HG03354 (cell line): ENCODE results near the gene PLXNA3.

ENCODE experiments used
- ATAC-seq: cut with Tn5 transposase; IDR thresholded peaks from one replicate; pipeline ENCODE4 v1.9.1; 2021; ENCODE audit warnings: mild to moderate bottlenecking; ENCODE audit not compliant: unreplicated experiment, poor library complexity, severe bottlenecking

PLXNA3 gene

GRCh38 chrX:154515966-154516655 lies 58.0 kb downstream of the PLXNA3 start, which contains the start of gene FAM3A:
Gene FAM3A, minus strand, starts transcription at chrX:154516232. Its CDS starts 460 bp downstream, at chrX:154515772.
- peak; percentile 89 for ATAC-seq

GRCh38 chrX:154516656-154517100 lies 58.6 kb downstream of the PLXNA3 start:
- ATAC-seq: peak; percentile 8

GRCh38 chrX:154517101-154517781 lies 59.2 kb downstream of the PLXNA3 start:
- no peak for ATAC-seq

DNA sequence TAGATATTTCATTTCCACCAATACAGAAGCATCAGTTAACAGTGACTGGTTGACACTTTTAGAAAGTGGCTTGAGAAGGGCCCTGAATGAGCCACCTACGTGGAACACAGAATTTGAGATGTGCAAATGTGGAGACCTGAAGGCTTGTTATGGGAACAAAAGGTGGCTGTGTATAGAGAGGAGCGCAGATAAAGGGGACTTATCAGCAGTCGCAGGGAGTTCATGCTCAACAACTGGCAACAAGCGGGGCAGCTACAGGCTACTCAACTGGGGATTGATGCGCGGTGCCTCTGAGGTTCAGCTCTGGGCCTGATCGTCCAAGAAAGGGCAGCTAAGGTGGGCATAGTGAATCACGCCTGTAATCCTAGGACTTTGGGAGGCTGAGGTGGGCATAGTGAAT lies 61.3 kb downstream of the PLXNA3 start:
- ATAC-seq: no peak

DNA sequence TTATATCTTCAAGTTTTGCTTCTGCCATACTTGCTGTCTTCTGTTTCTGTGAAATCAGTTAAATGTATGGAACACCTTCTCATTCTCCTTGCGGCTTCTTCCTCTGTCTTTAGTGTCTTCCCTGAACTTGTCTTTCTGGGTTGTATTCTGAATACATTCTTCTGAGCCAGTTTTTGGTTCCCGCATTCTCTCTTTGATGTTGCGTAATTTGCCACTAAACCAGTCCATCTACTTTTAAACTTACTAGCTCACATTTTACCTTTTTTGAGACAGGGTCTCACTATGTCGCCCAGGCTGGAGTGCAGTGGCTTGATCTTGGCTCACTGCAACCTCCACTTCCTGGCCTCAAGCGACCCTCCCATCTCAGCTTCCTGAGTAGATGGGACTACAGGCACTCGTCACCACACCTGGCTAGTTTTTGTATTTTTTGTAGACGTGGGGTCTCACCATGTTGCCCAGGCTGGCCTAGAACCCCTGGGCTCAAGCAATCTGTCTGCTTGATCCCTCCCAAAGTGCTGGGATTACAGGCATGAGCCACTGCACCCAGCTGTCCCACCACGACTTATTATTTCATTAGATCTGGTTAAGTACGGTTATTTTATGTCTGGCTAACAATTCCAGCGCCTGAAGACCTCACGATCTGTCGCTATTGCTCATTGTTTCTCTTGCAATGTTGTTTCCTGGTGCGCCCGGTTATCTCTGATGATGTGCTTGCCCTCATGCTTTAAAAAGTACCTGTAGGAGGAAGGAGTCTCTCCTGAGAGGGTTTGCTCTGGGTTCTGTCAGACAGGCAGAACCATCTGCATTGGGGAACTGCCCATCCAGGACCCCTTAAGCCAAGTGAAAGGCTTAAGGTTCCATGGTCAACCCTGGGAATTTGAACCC lies 67.8 kb downstream of the PLXNA3 start:
- no peak for ATAC-seq

DNA sequence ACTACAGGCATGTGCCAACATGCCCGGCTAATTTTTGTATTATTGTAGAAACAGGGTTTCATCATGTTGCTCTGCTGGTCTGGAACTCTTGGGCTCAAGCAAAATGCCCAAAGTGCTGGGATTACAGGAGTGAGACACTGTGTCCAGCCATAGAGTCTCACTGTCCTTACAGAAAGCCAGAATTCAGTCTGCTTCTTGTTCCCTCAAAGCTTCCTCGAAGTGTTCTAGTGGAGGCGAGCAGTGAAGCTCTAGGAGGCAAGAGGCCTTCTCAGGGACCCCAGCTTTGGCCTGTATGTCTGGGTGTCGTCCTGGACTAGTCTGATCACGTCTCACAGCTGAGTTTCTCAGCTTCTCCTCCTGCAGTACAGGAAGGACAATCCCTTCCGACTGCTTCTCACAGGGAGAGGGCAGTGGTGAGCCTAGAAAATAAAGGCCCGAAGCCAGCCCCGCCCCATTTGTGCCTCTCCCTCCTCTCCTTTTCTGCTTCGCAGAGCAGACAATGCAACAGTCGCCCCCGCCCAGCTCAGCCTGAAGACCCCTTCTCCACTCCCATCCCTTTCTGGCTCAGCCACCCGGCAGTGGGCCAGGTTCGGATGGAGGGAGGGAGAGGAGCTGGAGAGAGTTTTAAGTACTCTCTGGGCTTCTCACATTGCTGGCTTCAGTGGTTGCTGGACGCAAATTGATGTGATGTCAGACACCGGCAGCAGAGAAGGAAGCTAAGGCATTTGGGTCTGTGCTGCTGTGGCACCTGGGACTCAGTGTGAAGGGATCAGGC lies 69.0 kb downstream of the PLXNA3 start:
- peak; percentile 75 for ATAC-seq
